ENCODE measurements around the gene CMTR1. TPM values are rescaled to one million over a fixed set of nuclear protein-coding genes. Genes with fewer than 3 reads are reported as not detected.

Gene CMTR1
- polyA plus RNA-seq, 1 donor from 2014 or later: 64.1 TPM

- no peak overlapping the region for H3K9ac ChIP-seq (ENCODE audit: low read length)
- no peaks in the 10 kb centered on the region for H3K9me2 ChIP-seq (ENCODE audit: insufficient read depth, low read length)
- no peaks in the 10 kb centered on the region for H3K36me3 ChIP-seq (ENCODE audit: insufficient read depth, low read length)
- H3K9me3 ChIP-seq (ENCODE audit: low read length): no peaks in the 10 kb centered on the region
- H3K27me3 ChIP-seq (ENCODE audit: insufficient read depth, low read depth, low read length): no peaks in the 10 kb centered on the region
- TF ChIP-seq, protein P1, sequence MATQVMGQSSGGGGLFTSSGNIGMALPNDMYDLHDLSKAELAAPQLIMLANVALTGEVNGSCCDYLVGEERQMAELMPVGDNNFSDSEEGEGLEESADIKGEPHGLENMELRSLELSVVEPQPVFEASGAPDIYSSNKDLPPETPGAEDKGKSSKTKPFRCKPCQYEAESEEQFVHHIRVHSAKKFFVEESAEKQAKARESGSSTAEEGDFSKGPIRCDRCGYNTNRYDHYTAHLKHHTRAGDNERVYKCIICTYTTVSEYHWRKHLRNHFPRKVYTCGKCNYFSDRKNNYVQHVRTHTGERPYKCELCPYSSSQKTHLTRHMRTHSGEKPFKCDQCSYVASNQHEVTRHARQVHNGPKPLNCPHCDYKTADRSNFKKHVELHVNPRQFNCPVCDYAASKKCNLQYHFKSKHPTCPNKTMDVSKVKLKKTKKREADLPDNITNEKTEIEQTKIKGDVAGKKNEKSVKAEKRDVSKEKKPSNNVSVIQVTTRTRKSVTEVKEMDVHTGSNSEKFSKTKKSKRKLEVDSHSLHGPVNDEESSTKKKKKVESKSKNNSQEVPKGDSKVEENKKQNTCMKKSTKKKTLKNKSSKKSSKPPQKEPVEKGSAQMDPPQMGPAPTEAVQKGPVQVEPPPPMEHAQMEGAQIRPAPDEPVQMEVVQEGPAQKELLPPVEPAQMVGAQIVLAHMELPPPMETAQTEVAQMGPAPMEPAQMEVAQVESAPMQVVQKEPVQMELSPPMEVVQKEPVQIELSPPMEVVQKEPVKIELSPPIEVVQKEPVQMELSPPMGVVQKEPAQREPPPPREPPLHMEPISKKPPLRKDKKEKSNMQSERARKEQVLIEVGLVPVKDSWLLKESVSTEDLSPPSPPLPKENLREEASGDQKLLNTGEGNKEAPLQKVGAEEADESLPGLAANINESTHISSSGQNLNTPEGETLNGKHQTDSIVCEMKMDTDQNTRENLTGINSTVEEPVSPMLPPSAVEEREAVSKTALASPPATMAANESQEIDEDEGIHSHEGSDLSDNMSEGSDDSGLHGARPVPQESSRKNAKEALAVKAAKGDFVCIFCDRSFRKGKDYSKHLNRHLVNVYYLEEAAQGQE (IDR thresholded peaks at IDR 0.05; ENCODE audit: borderline replicate concordance): no peak
- TF ChIP-seq MXI1 (conservative IDR thresholded peaks at IDR 0.05; ENCODE audit: poor library complexity, severe bottlenecking) (no peak), POLR2AphosphoS5 (IDR thresholded peaks at IDR 0.05) (no peak), SMC3 (conservative IDR thresholded peaks at IDR 0.05; ENCODE audit: poor library complexity) (no peak)
- no peaks in the 10 kb centered on the region for H3K79me2 ChIP-seq (replicated peaks; ENCODE audit: insufficient read depth, low read length)
- H3K4me3 ChIP-seq (ENCODE audit: low read length): no peak overlapping the region
- no peak overlapping the region for H2AFZ ChIP-seq (ENCODE audit: low read depth, low read length)
- no peak overlapping the region for H3K4me2 ChIP-seq (ENCODE audit: low read length)
- H4K20me1 ChIP-seq (ENCODE audit: insufficient read depth): no peaks in the 10 kb centered on the region
- no peaks in the 10 kb centered on the region for H3F3A ChIP-seq (ENCODE audit: insufficient read depth, low read length, poor library complexity, severe bottlenecking)
- H3K27ac ChIP-seq (ENCODE audit: low read length): no peak overlapping the region
These were observed 23.5 kb upstream of the CMTR1 start for GRCh38 chr6:37409501-37409900.

DNA sequence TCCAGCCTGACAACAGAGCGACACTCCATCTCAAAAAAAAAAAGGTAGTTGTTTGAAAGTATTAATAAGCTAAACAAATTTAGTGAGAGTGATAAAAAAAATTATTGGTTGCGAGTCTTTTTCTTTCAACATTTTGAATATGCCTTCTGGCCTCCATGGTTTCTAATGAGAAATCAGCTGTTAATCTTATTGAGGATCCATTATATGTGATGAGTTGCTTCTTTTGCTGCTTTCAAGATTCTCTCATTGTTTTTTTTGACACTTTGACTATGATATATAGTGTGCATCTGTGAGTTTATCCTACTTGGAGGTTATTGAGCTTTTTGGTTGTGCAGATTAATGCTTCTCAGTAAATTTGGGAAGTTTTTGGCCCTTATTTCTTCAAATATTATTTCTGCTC lies 15.6 kb upstream of the CMTR1 start:
- Histone ChIP-seq H3K27me3 (ENCODE audit: insufficient read depth, low read depth, low read length) (no peaks in the 10 kb centered on the region), H2AFZ (ENCODE audit: low read depth, low read length) (no peak overlapping the region), H3K4me3 (ENCODE audit: low read length) (no peak overlapping the region), H3K9ac (ENCODE audit: low read length) (no peak overlapping the region), H4K20me1 (ENCODE audit: insufficient read depth) (no peaks in the 10 kb centered on the region), H3K4me2 (ENCODE audit: low read length) (no peak overlapping the region), H3F3A (ENCODE audit: insufficient read depth, low read length, poor library complexity, severe bottlenecking) (no peaks in the 10 kb centered on the region), H3K9me3 (ENCODE audit: low read length) (no peaks in the 10 kb centered on the region), H3K27ac (ENCODE audit: low read length) (no peak overlapping the region), H3K79me2 (replicated peaks; ENCODE audit: insufficient read depth, low read length) (no peaks in the 10 kb centered on the region), H3K36me3 (ENCODE audit: insufficient read depth, low read length) (no peaks in the 10 kb centered on the region), H3K9me2 (ENCODE audit: insufficient read depth, low read length) (no peaks in the 10 kb centered on the region)
- TF ChIP-seq RAD21 (conservative IDR thresholded peaks at IDR 0.05): no peak
- TF ChIP-seq MXI1 (conservative IDR thresholded peaks at IDR 0.05; ENCODE audit: poor library complexity, severe bottlenecking): no peak
- TF ChIP-seq POLR2AphosphoS5 (IDR thresholded peaks at IDR 0.05): no peak
- TF ChIP-seq, protein P2, sequence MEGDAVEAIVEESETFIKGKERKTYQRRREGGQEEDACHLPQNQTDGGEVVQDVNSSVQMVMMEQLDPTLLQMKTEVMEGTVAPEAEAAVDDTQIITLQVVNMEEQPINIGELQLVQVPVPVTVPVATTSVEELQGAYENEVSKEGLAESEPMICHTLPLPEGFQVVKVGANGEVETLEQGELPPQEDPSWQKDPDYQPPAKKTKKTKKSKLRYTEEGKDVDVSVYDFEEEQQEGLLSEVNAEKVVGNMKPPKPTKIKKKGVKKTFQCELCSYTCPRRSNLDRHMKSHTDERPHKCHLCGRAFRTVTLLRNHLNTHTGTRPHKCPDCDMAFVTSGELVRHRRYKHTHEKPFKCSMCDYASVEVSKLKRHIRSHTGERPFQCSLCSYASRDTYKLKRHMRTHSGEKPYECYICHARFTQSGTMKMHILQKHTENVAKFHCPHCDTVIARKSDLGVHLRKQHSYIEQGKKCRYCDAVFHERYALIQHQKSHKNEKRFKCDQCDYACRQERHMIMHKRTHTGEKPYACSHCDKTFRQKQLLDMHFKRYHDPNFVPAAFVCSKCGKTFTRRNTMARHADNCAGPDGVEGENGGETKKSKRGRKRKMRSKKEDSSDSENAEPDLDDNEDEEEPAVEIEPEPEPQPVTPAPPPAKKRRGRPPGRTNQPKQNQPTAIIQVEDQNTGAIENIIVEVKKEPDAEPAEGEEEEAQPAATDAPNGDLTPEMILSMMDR (IDR thresholded peaks at IDR 0.05; ENCODE audit: poor library complexity, severe bottlenecking): no peak
- no peak for TF ChIP-seq EP300 (conservative IDR thresholded peaks at IDR 0.05; ENCODE audit: poor library complexity, severe bottlenecking)
- no peak for TF ChIP-seq EZH2 (IDR thresholded peaks at IDR 0.05; ENCODE audit: borderline replicate concordance, insufficient read depth, low read length, poor library complexity, severe bottlenecking)
- no peak for TF ChIP-seq TAF1 (IDR thresholded peaks at IDR 0.05; ENCODE audit: low read depth)
- TF ChIP-seq, protein P1 (IDR thresholded peaks at IDR 0.05; ENCODE audit: borderline replicate concordance): no peak

Measured in neural cell (in vitro differentiated cells).